ENCODE data around the gene LCE7A. TPM values are rescaled to one million over a fixed set of nuclear protein-coding genes. Genes with fewer than 3 reads are reported as not detected.

LCE7A gene
- total RNA-seq, 1 experiment from 2014 or later: not detected

DNA sequence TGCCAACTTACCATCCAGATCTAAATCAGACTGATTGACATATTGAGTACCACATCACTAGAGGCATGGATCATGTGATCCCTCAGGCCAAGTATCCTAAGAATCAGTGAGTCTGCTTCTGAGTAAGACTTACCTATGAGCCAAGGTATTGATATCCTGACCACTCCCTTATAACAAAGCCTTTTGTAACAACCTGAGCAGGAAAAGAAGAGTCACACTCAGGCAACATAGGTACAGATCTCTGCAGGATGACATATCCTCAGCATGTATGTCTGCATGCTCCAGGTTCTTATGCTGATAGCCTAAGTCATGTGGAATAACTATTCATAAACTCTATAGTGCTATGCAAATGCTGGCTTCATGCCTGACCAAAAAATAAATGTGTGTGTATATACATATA is 34.8 kb upstream of the LCE7A start:
- no peak overlapping the region for H2AFZ ChIP-seq (ENCODE audit: low read length)
- H4K5ac ChIP-seq (ENCODE audit: insufficient read length, low read depth, low read length): no peak overlapping the region
- no peak overlapping the region for H3K56ac ChIP-seq (ENCODE audit: insufficient read length, low read depth, low read length)
- H4K91ac ChIP-seq (ENCODE audit: insufficient read length, low read depth, low read length): no peak overlapping the region
- no peak overlapping the region for H3K23ac ChIP-seq (ENCODE audit: insufficient read length, low read depth, low read length)
- H4K20me1 ChIP-seq (ENCODE audit: control insufficient read depth, insufficient read depth, insufficient read length): no peaks in the 10 kb centered on the region
- Mint-ChIP-seq H3K36me3 (ENCODE audit: insufficient read depth in 1 of 3, low read depth in 3 of 3) (peaks cover 3 to 21% (median 4%) of the 10 kb centered on the region in 3 experiments; a peak in 5 of 7 replicates), H3K27ac (no peak overlapping the region), H3K27me3 (ENCODE audit: low read depth) (peaks cover 3% of the 10 kb centered on the region), H3K9me3 (peaks cover 72 to 78% of the 10 kb centered on the region in 2 experiments), H3K4me3 (no peak overlapping the region), H3K4me1 (no peaks in the 10 kb centered on the region)
- H2BK15ac ChIP-seq (ENCODE audit: low read depth, low read length): no peak overlapping the region
- no peak overlapping the region for H3T11ph ChIP-seq (ENCODE audit: low read length)
- H2BK12ac ChIP-seq (ENCODE audit: insufficient read length, low read depth, low read length): no peak overlapping the region
- no peaks in the 10 kb centered on the region for H3K23me2 ChIP-seq (ENCODE audit: insufficient read length, low read depth, low read length, poor library complexity, severe bottlenecking)
- no peak overlapping the region for H3K4me2 ChIP-seq (ENCODE audit: insufficient read depth, insufficient read length, low read length)
- no peaks in the 10 kb centered on the region for H3K79me1 ChIP-seq (ENCODE audit: insufficient read depth, low read depth, low read length, poor library complexity, severe bottlenecking)
- H3K9ac ChIP-seq (ENCODE audit: extremely low read depth, insufficient read length, low read length): no peak overlapping the region
- no peak overlapping the region for H2BK120ac ChIP-seq (ENCODE audit: low read depth, low read length, poor library complexity, severe bottlenecking)
- H3K79me2 ChIP-seq (ENCODE audit: insufficient read depth, low read length): no peaks in the 10 kb centered on the region
- H3K18ac ChIP-seq (ENCODE audit: insufficient read length, low read depth, low read length): no peak overlapping the region
- H2BK20ac ChIP-seq (ENCODE audit: low read depth, low read length, poor library complexity, severe bottlenecking): no peak overlapping the region
- TF ChIP-seq, protein P1, sequence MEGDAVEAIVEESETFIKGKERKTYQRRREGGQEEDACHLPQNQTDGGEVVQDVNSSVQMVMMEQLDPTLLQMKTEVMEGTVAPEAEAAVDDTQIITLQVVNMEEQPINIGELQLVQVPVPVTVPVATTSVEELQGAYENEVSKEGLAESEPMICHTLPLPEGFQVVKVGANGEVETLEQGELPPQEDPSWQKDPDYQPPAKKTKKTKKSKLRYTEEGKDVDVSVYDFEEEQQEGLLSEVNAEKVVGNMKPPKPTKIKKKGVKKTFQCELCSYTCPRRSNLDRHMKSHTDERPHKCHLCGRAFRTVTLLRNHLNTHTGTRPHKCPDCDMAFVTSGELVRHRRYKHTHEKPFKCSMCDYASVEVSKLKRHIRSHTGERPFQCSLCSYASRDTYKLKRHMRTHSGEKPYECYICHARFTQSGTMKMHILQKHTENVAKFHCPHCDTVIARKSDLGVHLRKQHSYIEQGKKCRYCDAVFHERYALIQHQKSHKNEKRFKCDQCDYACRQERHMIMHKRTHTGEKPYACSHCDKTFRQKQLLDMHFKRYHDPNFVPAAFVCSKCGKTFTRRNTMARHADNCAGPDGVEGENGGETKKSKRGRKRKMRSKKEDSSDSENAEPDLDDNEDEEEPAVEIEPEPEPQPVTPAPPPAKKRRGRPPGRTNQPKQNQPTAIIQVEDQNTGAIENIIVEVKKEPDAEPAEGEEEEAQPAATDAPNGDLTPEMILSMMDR (conservative IDR thresholded peaks at IDR 0.05): no peak
- DNase-seq: no peak
- H3K27ac ChIP-seq (ENCODE audit: insufficient read length, low read depth, low read length): no peak overlapping the region
- no peak overlapping the region for H3K14ac ChIP-seq (ENCODE audit: insufficient read depth, low read length)
- peaks cover 53% of the 10 kb centered on the region for H3K9me3 ChIP-seq (ENCODE audit: control insufficient read depth, low read depth, low read length)
- no peaks in the 10 kb centered on the region for H3K27me3 ChIP-seq (ENCODE audit: insufficient read depth, low read length)
- no peaks in the 10 kb centered on the region for H3K4me1 ChIP-seq (ENCODE audit: insufficient read depth, low read length)
- H4K8ac ChIP-seq (replicated peaks; ENCODE audit: insufficient read length, low read depth, low read length): no peak overlapping the region
- H2BK5ac ChIP-seq (ENCODE audit: insufficient read length, low read length): no peak overlapping the region
- H3K4ac ChIP-seq (ENCODE audit: low read depth, low read length): no peak overlapping the region
- H2AK5ac ChIP-seq (ENCODE audit: insufficient read length, low read length): no peak overlapping the region

Measured in H9 (cell line).